Stimulated activated memory B cell treated with anti-CD40 and anti-IgM and Interleukin-4, amounts not matched to agents 10 μg/mL and 1 μg/mL and 100 μg/mL, for 72 hours (primary cell): Measurements from ENCODE around the gene MAX.
"Not testable (repeated sequence)": the region's sequence is repeated elsewhere in the genome, so short reads cannot be mapped to it uniquely, and the experiment has no call there.

Experiments used
- ATAC-seq: fragments of 150-1000 bp; cut with Tn5 transposase; 2 replicates; pipeline ENCODE4 v1.10.0; 2021
- H3K27ac Mint-ChIP-seq: one replicate; pipeline ENCODE4 v1.8.0; 2022; ENCODE audit warnings: mild to moderate bottlenecking, mixed read lengths
- H3K27me3 Mint-ChIP-seq: one replicate; pipeline ENCODE4 v1.8.0; 2022; ENCODE audit warnings: mixed read lengths
- H3K36me3 Mint-ChIP-seq: one replicate; pipeline ENCODE4 v1.8.0; 2022; ENCODE audit warnings: mixed read lengths
- H3K4me1 Mint-ChIP-seq: one replicate; pipeline ENCODE4 v1.8.0; 2022; ENCODE audit warnings: mixed read lengths
- H3K4me3 Mint-ChIP-seq: one replicate; pipeline ENCODE4 v1.8.0; 2022; ENCODE audit warnings: mild to moderate bottlenecking, moderate library complexity, mixed read lengths
- H3K9me3 Mint-ChIP-seq: one replicate; pipeline ENCODE4 v1.8.0; 2022; ENCODE audit warnings: mixed read lengths

Gene MAX

GRCh38 chr14:65041434-65041915 lies 60.8 kb downstream of the MAX start:
- Mint-ChIP-seq H3K27ac (no peak overlapping the region), H3K4me1 (peaks cover 11% of the 10 kb centered on the region), H3K9me3 (no peaks in the 10 kb centered on the region), H3K36me3 (peaks cover 35% of the 10 kb centered on the region), H3K4me3 (no peak overlapping the region), H3K27me3 (no peaks in the 10 kb centered on the region)
- no peak for ATAC-seq

- Mint-ChIP-seq H3K9me3 (no peaks in the 10 kb centered on the region), H3K27me3 (no peaks in the 10 kb centered on the region), H3K36me3 (peaks cover 34% of the 10 kb centered on the region), H3K27ac (no peak overlapping the region), H3K4me1 (peaks cover 11% of the 10 kb centered on the region), H3K4me3 (no peak overlapping the region)
- ATAC-seq = no peak
Observed at GRCh38 chr14:65040666-65041433, 61.5 kb downstream of the MAX start.

- H3K4me1 Mint-ChIP-seq = peaks cover 11% of the 10 kb centered on the region
- H3K4me3 Mint-ChIP-seq = no peak overlapping the region
- no peaks in the 10 kb centered on the region for H3K9me3 Mint-ChIP-seq
- H3K27me3 Mint-ChIP-seq = no peaks in the 10 kb centered on the region
- no peak overlapping the region for H3K27ac Mint-ChIP-seq
- ATAC-seq = no peak
- peaks cover 40% of the 10 kb centered on the region for H3K36me3 Mint-ChIP-seq
Observed at GRCh38 chr14:65038966-65039365, 63.4 kb downstream of the MAX start.

GRCh38 chr14:65035049-65035448 lies 67.3 kb downstream of the MAX start:
- Mint-ChIP-seq H3K27me3 (no peaks in the 10 kb centered on the region), H3K4me3 (no peak overlapping the region), H3K9me3 (no peaks in the 10 kb centered on the region), H3K36me3 (peaks cover 49% of the 10 kb centered on the region), H3K27ac (no peak overlapping the region), H3K4me1 (no peaks in the 10 kb centered on the region)
- ATAC-seq = no peak

GRCh38 chr14:65034021-65034420 lies 68.3 kb downstream of the MAX start:
- H3K4me1 Mint-ChIP-seq = no peaks in the 10 kb centered on the region
- H3K9me3 Mint-ChIP-seq = no peaks in the 10 kb centered on the region
- peaks cover 58% of the 10 kb centered on the region for H3K36me3 Mint-ChIP-seq
- no peak for ATAC-seq
- H3K27me3 Mint-ChIP-seq = no peaks in the 10 kb centered on the region
- H3K27ac Mint-ChIP-seq = no peak overlapping the region
- H3K4me3 Mint-ChIP-seq = no peak overlapping the region

GRCh38 chr14:65033181-65033580 lies 69.1 kb downstream of the MAX start:
- ATAC-seq = no peak
- Mint-ChIP-seq H3K4me3 (no peak overlapping the region), H3K27me3 (no peaks in the 10 kb centered on the region), H3K27ac (no peak overlapping the region), H3K36me3 (peaks cover 58% of the 10 kb centered on the region), H3K9me3 (no peaks in the 10 kb centered on the region), H3K4me1 (no peaks in the 10 kb centered on the region)

GRCh38 chr14:65032319-65032718 lies 70.0 kb downstream of the MAX start:
- H3K27me3 Mint-ChIP-seq = no peaks in the 10 kb centered on the region
- no peaks in the 10 kb centered on the region for H3K9me3 Mint-ChIP-seq
- H3K36me3 Mint-ChIP-seq = peaks cover 64% of the 10 kb centered on the region
- H3K27ac Mint-ChIP-seq = no peak overlapping the region
- ATAC-seq = no peak
- H3K4me3 Mint-ChIP-seq = no peak overlapping the region
- no peaks in the 10 kb centered on the region for H3K4me1 Mint-ChIP-seq

- not testable (repeated sequence) for H3K27ac Mint-ChIP-seq, H3K9me3 Mint-ChIP-seq, H3K4me3 Mint-ChIP-seq, H3K27me3 Mint-ChIP-seq, H3K4me1 Mint-ChIP-seq, ATAC-seq
- H3K36me3 Mint-ChIP-seq = peaks cover 68% of the 10 kb centered on the region
Observed at GRCh38 chr14:65031321-65031720, 71.0 kb downstream of the MAX start.

GRCh38 chr14:65028937-65029336 lies 73.4 kb downstream of the MAX start:
- no peak for ATAC-seq
- Mint-ChIP-seq H3K4me3 (no peak overlapping the region), H3K27ac (no peak overlapping the region), H3K36me3 (peaks cover 56% of the 10 kb centered on the region), H3K27me3 (no peaks in the 10 kb centered on the region), H3K9me3 (no peaks in the 10 kb centered on the region), H3K4me1 (no peaks in the 10 kb centered on the region)

GRCh38 chr14:65027127-65027799 lies 75.1 kb downstream of the MAX start:
- Mint-ChIP-seq H3K9me3 (no peaks in the 10 kb centered on the region), H3K27me3 (no peaks in the 10 kb centered on the region), H3K36me3 (peaks cover 44% of the 10 kb centered on the region), H3K27ac (no peak overlapping the region), H3K4me1 (no peaks in the 10 kb centered on the region), H3K4me3 (no peak overlapping the region)
- no peak for ATAC-seq

GRCh38 chr14:65026526-65026925 lies 75.8 kb downstream of the MAX start:
- no peaks in the 10 kb centered on the region for H3K27me3 Mint-ChIP-seq
- no peaks in the 10 kb centered on the region for H3K9me3 Mint-ChIP-seq
- H3K4me1 Mint-ChIP-seq = no peaks in the 10 kb centered on the region
- H3K36me3 Mint-ChIP-seq = peaks cover 39% of the 10 kb centered on the region
- H3K27ac Mint-ChIP-seq = no peak overlapping the region
- ATAC-seq = no peak
- no peak overlapping the region for H3K4me3 Mint-ChIP-seq

GRCh38 chr14:65025818-65026217 lies 76.5 kb downstream of the MAX start:
- Mint-ChIP-seq H3K9me3 (no peaks in the 10 kb centered on the region), H3K4me1 (no peaks in the 10 kb centered on the region), H3K27me3 (no peaks in the 10 kb centered on the region), H3K4me3 (no peak overlapping the region), H3K27ac (no peak overlapping the region), H3K36me3 (peaks cover 35% of the 10 kb centered on the region)
- ATAC-seq = no peak
